Measurements from ENCODE around the gene CACNG5.

GRCh38 chr17:66855204-66855603 lies 20.3 kb downstream of the CACNG5 start:
- TF ChIP-seq CTCF (IDR thresholded peaks at IDR 0.05; ENCODE audit: insufficient read depth, low read length): no peak
- TF ChIP-seq POLR2AphosphoS5 (IDR thresholded peaks at IDR 0.05; ENCODE audit: low read depth): no peak
